ENCODE data around the gene FGF8. TPM values are rescaled to one million over a fixed set of nuclear protein-coding genes. Genes with fewer than 3 reads are reported as not detected.

FGF8 gene
- total and polyA plus RNA-seq, 9 of the 15 experiments (the other 6 are each of a cell fraction or from before 2014, with no cell fraction given) = 0.13 to 0.82 (median 0.37) TPM; not detected in 5

DNA sequence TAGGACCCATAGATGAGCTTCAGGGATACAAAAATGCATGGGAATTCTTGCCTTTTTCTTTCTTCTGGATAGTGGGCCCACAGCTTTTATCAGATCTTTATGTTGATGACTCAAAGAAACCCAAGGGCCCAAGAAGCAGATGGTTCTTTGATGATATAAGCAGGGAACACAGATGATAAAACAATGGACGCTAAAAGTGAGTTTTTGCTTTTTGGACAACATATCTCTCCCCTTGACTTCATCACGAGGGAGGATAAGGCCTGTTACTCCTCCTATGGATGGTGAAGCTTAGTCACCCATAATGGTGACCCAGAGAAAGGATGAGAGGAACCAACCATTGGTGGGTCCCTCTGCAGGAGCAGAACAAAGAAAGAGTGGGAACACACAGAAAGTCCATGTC lies 48.8 kb upstream of the FGF8 start (continued):
- TF ChIP-seq CLOCK (CRISPR knock-in tag; IDR thresholded peaks at IDR 0.05; ENCODE audit: borderline replicate concordance) (no peak), CHD2 (IDR thresholded peaks at IDR 0.05; ENCODE audit: low read depth, low read length) (no peak), TFAM (CRISPR knock-in tag; conservative IDR thresholded peaks at IDR 0.05) (no peak), SOX6 (IDR thresholded peaks at IDR 0.05) (peak; percentile 91), POLR2H (tag; IDR thresholded peaks at IDR 0.05; ENCODE audit: low read depth) (no peak), BCL6 (CRISPR knock-in tag; IDR thresholded peaks at IDR 0.05) (no peak), RBM15 (IDR thresholded peaks at IDR 0.05; ENCODE audit: insufficient read depth, low read length) (no peak), ERF (CRISPR knock-in tag; IDR thresholded peaks at IDR 0.05) (no peak), JUND (IDR thresholded peaks at IDR 0.05; ENCODE audit: borderline replicate concordance, low read depth, low read length) (peak; percentile 89), JUND (tag; IDR thresholded peaks at IDR 0.05; ENCODE audit: borderline replicate concordance, low read depth, low read length) (peak; percentile 76; the same call in 2 of the 3 replicates), PBX2 (CRISPR knock-in tag; IDR thresholded peaks at IDR 0.05; ENCODE audit: low read depth) (no peak), PBX2 (tag; conservative IDR thresholded peaks at IDR 0.05; ENCODE audit: low read depth) (no peak), CCNT2 (IDR thresholded peaks at IDR 0.05; ENCODE audit: borderline replicate concordance, extremely low read depth, insufficient read length, low read depth, low read length) (no peak), ZNF699 (CRISPR knock-in tag; IDR thresholded peaks at IDR 0.05; ENCODE audit: insufficient replicate concordance) (no peak), U2AF1 (optimal IDR thresholded peaks at IDR 0.05; ENCODE audit: low read depth, low read length) (no peak), EGR1 (conservative IDR thresholded peaks at IDR 0.05) (no peak), EWSR1 (IDR thresholded peaks at IDR 0.05; ENCODE audit: borderline replicate concordance, low read depth, partially characterized antibody) (no peak), CGGBP1 (CRISPR knock-in tag; IDR thresholded peaks at IDR 0.05) (no peak), ETV5 (CRISPR knock-in tag; IDR thresholded peaks at IDR 0.05; ENCODE audit: low read depth) (no peak), CREM (IDR thresholded peaks at IDR 0.05; ENCODE audit: low read depth) (peak; percentile 68; the same call in 1 of the 2 replicates)
- TF ChIP-seq, protein P1, sequence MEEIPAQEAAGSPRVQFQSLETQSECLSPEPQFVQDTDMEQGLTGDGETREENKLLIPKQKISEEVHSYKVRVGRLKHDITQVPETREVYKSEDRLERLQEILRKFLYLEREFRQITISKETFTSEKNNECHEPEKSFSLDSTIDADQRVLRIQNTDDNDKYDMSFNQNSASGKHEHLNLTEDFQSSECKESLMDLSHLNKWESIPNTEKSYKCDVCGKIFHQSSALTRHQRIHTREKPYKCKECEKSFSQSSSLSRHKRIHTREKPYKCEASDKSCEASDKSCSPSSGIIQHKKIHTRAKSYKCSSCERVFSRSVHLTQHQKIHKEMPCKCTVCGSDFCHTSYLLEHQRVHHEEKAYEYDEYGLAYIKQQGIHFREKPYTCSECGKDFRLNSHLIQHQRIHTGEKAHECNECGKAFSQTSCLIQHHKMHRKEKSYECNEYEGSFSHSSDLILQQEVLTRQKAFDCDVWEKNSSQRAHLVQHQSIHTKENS (CRISPR knock-in tag; IDR thresholded peaks at IDR 0.05) = no peak
- TF ChIP-seq, protein P2, sequence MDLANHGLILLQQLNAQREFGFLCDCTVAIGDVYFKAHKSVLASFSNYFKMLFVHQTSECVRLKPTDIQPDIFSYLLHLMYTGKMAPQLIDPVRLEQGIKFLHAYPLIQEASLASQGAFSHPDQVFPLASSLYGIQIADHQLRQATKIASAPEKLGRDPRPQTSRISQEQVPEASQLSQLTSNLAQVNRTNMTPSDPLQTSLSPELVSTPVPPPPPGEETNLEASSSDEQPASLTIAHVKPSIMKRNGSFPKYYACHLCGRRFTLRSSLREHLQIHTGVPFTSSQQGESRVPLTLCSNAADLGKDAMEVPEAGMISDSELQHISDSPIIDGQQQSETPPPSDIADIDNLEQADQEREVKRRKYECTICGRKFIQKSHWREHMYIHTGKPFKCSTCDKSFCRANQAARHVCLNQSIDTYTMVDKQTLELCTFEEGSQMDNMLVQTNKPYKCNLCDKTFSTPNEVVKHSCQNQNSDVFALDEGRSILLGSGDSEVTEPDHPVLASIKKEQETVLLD (IDR thresholded peaks at IDR 0.05) = 0 out of 2 replicates have a peak, but pooled peaks have one; percentile 13

Measured in K562 (cell line).